HepG2 (cell line): ENCODE measurements around the gene RPS6KA3. TPM values are rescaled to one million over a fixed set of nuclear protein-coding genes. Genes with fewer than 3 reads are reported as not detected.

Experiments
- ATAC-seq: fragments of 200-7000 bp; cut with Tn5 transposase; 3 replicates; pipeline ENCODE4 v1.9.1; 2020; ENCODE audit warnings: mild to moderate bottlenecking, moderate library complexity
- BruUV-seq: library from RNA; stranded (reverse); fragments of 400-500 nt; replicated peaks from 2 replicates; lab custom pipeline; 2021; lab: Mats Ljungman, UMichigan
- CTCF ChIA-PET: fragments of 300-600 bp; formaldehyde crosslinking; extraction: SDS; loops from one replicate; lab custom pipeline; 2021; ENCODE audit warnings: low total read pairs, inconsistent platforms, low intra/inter-chr PET ratio; lab: Yijun Ruan, JAX
- POLR2A ChIA-PET: fragments of 350-600 bp; sonication (Branson Sonifier 250); formaldehyde crosslinking; loops from one replicate; lab custom pipeline; 2020; ENCODE audit warnings: antibody characterized with exemption, inconsistent platforms; lab: Yijun Ruan, JAX
- DNase-seq: peaks from one replicate; pipeline ENCODE4 v3.0.0-alpha.2; 2015; ENCODE audit warnings: low spot score
- FAIRE-seq: peaks from 3 replicates; lab custom pipeline; 2011; peaks lifted over from hg19 to GRCh38; lab: Jason Lieb, UNC
- H2AFZ ChIP-seq: one replicate; pipeline ENCODE4 v1.6.1; 2011; ENCODE audit warnings: low read length, inconsistent platforms
- H3K27ac ChIP-seq: fragments of 300-600 bp; 3 replicates; pipeline ENCODE4 v1.8.0; 2011; ENCODE audit warnings: mixed run types, mild to moderate bottlenecking, mixed read lengths, low read length, inconsistent platforms; ENCODE audit not compliant: insufficient read depth; ENCODE audit errors: extremely low read length
- H3K27me3 ChIP-seq, 2 experiments: fragments of 200-600 bp in 1 of 2; 2 replicates in 1 of 2; 3 replicates in 1 of 2; pipeline versions ENCODE4 v1.6.0 to v1.8.0; 2011; ENCODE audit warnings: low read length in 2 of 2, mild to moderate bottlenecking in 2 of 2, moderate library complexity in 2 of 2, inconsistent platforms in 1 of 2; ENCODE audit not compliant: insufficient read depth in 2 of 2, control insufficient read depth in 1 of 2
- H3K36me3 ChIP-seq, 2 experiments: fragments of 200-600 bp in 1 of 2; replicated peaks in 1 of 2; 2 replicates in 1 of 2; 3 replicates in 1 of 2; pipeline versions ENCODE4 v1.5.1 to v1.8.0; 2011; ENCODE audit warnings: low read length in 2 of 2, inconsistent platforms in 1 of 2; ENCODE audit not compliant: insufficient read depth in 2 of 2, control insufficient read depth in 1 of 2
- H3K4me1 ChIP-seq: 2 replicates; pipeline ENCODE4 v1.5.1; 2012; ENCODE audit warnings: low read length, inconsistent platforms; ENCODE audit not compliant: insufficient read depth
- H3K4me2 ChIP-seq: 2 replicates; pipeline ENCODE4 v1.6.0; 2011; ENCODE audit warnings: low read depth, low read length, inconsistent platforms
- H3K4me3 ChIP-seq, 3 experiments: fragments of 200-600 bp in 1 of 3; sonication (generic), shearing (Covaris generic) in 1 of 3; replicated peaks in 1 of 3; 2 replicates each; pipeline ENCODE4 v1.5.1; 2011 to 2016; ENCODE audit warnings: low read length in 3 of 3, inconsistent platforms in 2 of 3, low read depth in 2 of 3, mild to moderate bottlenecking in 2 of 3, control low read depth in 1 of 3, mixed read lengths in 1 of 3; ENCODE audit not compliant: insufficient read depth in 1 of 3
- H3K79me2 ChIP-seq: one replicate; pipeline ENCODE4 v1.6.1; 2011; ENCODE audit warnings: low read length, inconsistent platforms; ENCODE audit not compliant: insufficient read depth
- H3K9ac ChIP-seq: 2 replicates; pipeline ENCODE4 v1.6.0; 2011; ENCODE audit warnings: mild to moderate bottlenecking, low read depth, low read length, inconsistent platforms; ENCODE audit not compliant: insufficient read depth
- H3K9me3 ChIP-seq: 2 replicates; pipeline ENCODE4 v1.5.1; 2012; ENCODE audit warnings: mild to moderate bottlenecking, low read length
- H4K20me1 ChIP-seq: 2 replicates; pipeline ENCODE4 v1.6.0; 2011; ENCODE audit warnings: inconsistent platforms, mild to moderate bottlenecking, low read length, moderate library complexity; ENCODE audit not compliant: insufficient read depth
- CBFB ChIP-seq: sonication (generic); formaldehyde crosslinking; IDR thresholded peaks from 2 replicates; pipeline ENCODE4 v1.4.0; 2020; ENCODE audit warnings: missing genetic modification reagents
- ELF4 ChIP-seq: sonication (generic); formaldehyde crosslinking; IDR thresholded peaks from 2 replicates; pipeline ENCODE4 v1.5.0; 2020; ENCODE audit warnings: missing genetic modification reagents, mild to moderate bottlenecking, moderate library complexity, borderline replicate concordance
- FOXJ3 ChIP-seq: sonication (generic); formaldehyde crosslinking; IDR thresholded peaks from 2 replicates; pipeline ENCODE4 v1.4.0; 2020; ENCODE audit warnings: missing genetic modification reagents, mild to moderate bottlenecking, borderline replicate concordance
- GMEB1 ChIP-seq: sonication (generic); formaldehyde crosslinking; IDR thresholded peaks from 2 replicates; pipeline ENCODE4 v1.5.1; 2020; ENCODE audit warnings: missing genetic modification reagents, mild to moderate bottlenecking, borderline replicate concordance
- MXD3 ChIP-seq: IDR thresholded peaks from 2 replicates; pipeline ENCODE4 v1.6.1; 2016; ENCODE audit warnings: mild to moderate bottlenecking, missing biosample characterization, missing genetic modification reagents
- SIX1 ChIP-seq: sonication (generic); formaldehyde crosslinking; IDR thresholded peaks from 2 replicates; pipeline ENCODE4 v1.4.0; 2020; ENCODE audit warnings: missing genetic modification reagents, borderline replicate concordance
- SOX13 ChIP-seq, 3 experiments: fragments of 450-650 bp in 1 of 3; sonication (generic) in 1 of 3; formaldehyde crosslinking in 1 of 3; IDR thresholded peaks in 2 of 3; conservative IDR thresholded peaks in 1 of 3; 2 replicates each; pipeline versions ENCODE4 v1.5.0 to v1.6.1; 2016 to 2020; ENCODE audit warnings: antibody characterized with exemption in 1 of 3, mild to moderate bottlenecking in 1 of 3, missing compliant biosample characterization in 1 of 3, missing genetic modification reagents in 1 of 3, moderate library complexity in 1 of 3
- ZBTB37 ChIP-seq: sonication (generic); formaldehyde crosslinking; IDR thresholded peaks from 2 replicates; pipeline ENCODE4 v1.4.0; 2020; ENCODE audit warnings: mild to moderate bottlenecking, missing genetic modification reagents
- ZGPAT ChIP-seq: IDR thresholded peaks from 2 replicates; pipeline ENCODE4 v1.6.1; 2016; ENCODE audit warnings: mild to moderate bottlenecking
- ZNF281 ChIP-seq: sonication (generic); formaldehyde crosslinking; IDR thresholded peaks from 2 replicates; pipeline ENCODE4 v1.4.0; 2020; ENCODE audit warnings: missing genetic modification reagents, borderline replicate concordance
- ZNF333 ChIP-seq: sonication (generic); formaldehyde crosslinking; IDR thresholded peaks from 2 replicates; pipeline ENCODE4 v1.4.0; 2020; ENCODE audit warnings: mild to moderate bottlenecking, missing genetic modification reagents, borderline replicate concordance
- ZNF501 ChIP-seq: sonication (generic); formaldehyde crosslinking; IDR thresholded peaks from 2 replicates; pipeline ENCODE4 v1.5.1; 2020; ENCODE audit warnings: mild to moderate bottlenecking, moderate library complexity, missing genetic modification reagents
- ZNF788 ChIP-seq: sonication (generic); formaldehyde crosslinking; IDR thresholded peaks from 2 replicates; pipeline ENCODE4 v1.5.0; 2020; ENCODE audit warnings: mild to moderate bottlenecking, missing genetic modification reagents, borderline replicate concordance
- WGBS: methylation state at CpG from one replicate; pipeline ENCODE4 v1.1.6; 2017; ENCODE audit warnings: low lambda C conversion rate; 5-methylcytosine and 5-hydroxymethylcytosine counted together
- in situ Hi-C: cut with HindIII; loops from 2 replicates; pipeline ENCODE4 v1.10.0; 2017; ENCODE audit warnings: low pct_unique_long_range_greater_than_20kb; ENCODE audit not compliant: extremely low pct_ligation_motif_present
- intact Hi-C: fragments of 100-400 bp; cut with micrococcal nuclease; formaldehyde crosslinking; loops from one replicate; pipeline ENCODE4 v1.10.0; 2022; ENCODE audit not compliant: unreplicated experiment
- polyA plus RNA-seq, 8 experiments: library from polyadenylated mRNA; depleted of rRNA in 3 of 8; stranded (reverse) in 7 of 8; unstranded in 1 of 8; fragments of >200 nt; fragmentation: Illumina TruSeq in 4 of 8; extraction: Trizol in 4 of 8; gene quantifications; 2 replicates each; pipeline versions ENCODE4 v1.2.1 to v1.2.3, GENCODE V29; 2011 to 2016; ENCODE audit warnings: low read depth in 4 of 8, missing spikeins in 1 of 8, mixed read lengths in 1 of 8; ENCODE audit not compliant: insufficient read depth in 1 of 8
- total RNA-seq, 5 experiments: library from RNA; depleted of rRNA; stranded (reverse); fragments of >200 nt; fragmentation: Illumina TruSeq; extraction: Trizol; gene quantifications; 2 replicates each; pipeline ENCODE4 v1.2.3, GENCODE V29; 2016; ENCODE audit warnings: low read depth in 1 of 5

Gene RPS6KA3
- total and polyA plus RNA-seq, 2 of the 13 experiments (the other 11 are each of a cell fraction or from before 2014, with no cell fraction given): 314 to 357 TPM

- Histone ChIP-seq H3K4me2 (no peak overlapping the region; the same call in none of the 2 replicates), H4K20me1 (peaks cover 43% of the 10 kb centered on the region), H3K36me3 (peaks cover 7 to 26% of the 10 kb centered on the region in 2 experiments; a peak in 4 of 5 replicates), H3K27ac (peak overlapping the region; percentile 77), H2AFZ (no peak overlapping the region), H3K9me3 (no peaks in the 10 kb centered on the region), H3K4me3 (0 out of 6 replicates have a peak overlapping the region, but pooled peaks of 1 of the 3 experiments have one; percentile 21), H3K9ac (no peak overlapping the region), H3K27me3 (no peaks in the 10 kb centered on the region), H3K79me2 (peaks cover 82% of the 10 kb centered on the region), H3K4me1 (peaks cover 90% of the 10 kb centered on the region)
- no TSS peak for BruUV-seq
- intact Hi-C loops (no loop called here), in situ Hi-C loops (no loop called here)
- WGBS: 27% methylated on average over 4 of the region's 4 CpGs
- DNase-seq (peak; percentile 73), ATAC-seq (peak; percentile 82), FAIRE-seq (peak; percentile 51)
- POLR2A ChIA-PET: no interaction called here
- CTCF ChIA-PET: no interaction called here
- no peak for TF ChIP-seq ZNF281
- TF ChIP-seq SIX1 (CRISPR knock-in tag): 0 out of 2 replicates have a peak, but pooled peaks have one; percentile 36
- TF ChIP-seq ELF4 (CRISPR knock-in tag): no peak
- no peak for TF ChIP-seq ZNF333 (CRISPR knock-in tag)
- TF ChIP-seq SOX13 (IDR thresholded peaks at IDR 0.05): no peak
- peak in 1 of 2 experiments; percentile 49; a peak in 2 of 4 replicates for TF ChIP-seq SOX13 (CRISPR knock-in tag; conservative IDR thresholded peaks at IDR 0.05 in 1 of 2, IDR thresholded peaks at IDR 0.05 in 1 of 2)
- no peak for TF ChIP-seq ZBTB37 (CRISPR knock-in tag)
- TF ChIP-seq ZNF788 (CRISPR knock-in tag): no peak
- peak; percentile 41; the same call in 1 of the 2 replicates for TF ChIP-seq ZGPAT (CRISPR knock-in tag)
- TF ChIP-seq CBFB (CRISPR knock-in tag): no peak
- TF ChIP-seq FOXJ3: peak; percentile 48; the same call in 1 of the 2 replicates
- TF ChIP-seq GMEB1 (CRISPR knock-in tag): no peak
- no peak for TF ChIP-seq ZNF501 (CRISPR knock-in tag)
- no peak for TF ChIP-seq MXD3 (CRISPR knock-in tag)
These were observed 55.4 kb downstream of the RPS6KA3 start for GRCh38 chrX:20211261-20211786.
